Measurements from ENCODE around the gene SLC8A3.

SLC8A3 gene

GRCh38 chr14:70173569-70173968 lies 15.2 kb downstream of the SLC8A3 start:
- no peak for DNase-seq (ENCODE audit: low read depth)

- no peak for DNase-seq (ENCODE audit: low read depth)
These were observed 17.0 kb downstream of the SLC8A3 start for GRCh38 chr14:70171726-70172125.

DNA sequence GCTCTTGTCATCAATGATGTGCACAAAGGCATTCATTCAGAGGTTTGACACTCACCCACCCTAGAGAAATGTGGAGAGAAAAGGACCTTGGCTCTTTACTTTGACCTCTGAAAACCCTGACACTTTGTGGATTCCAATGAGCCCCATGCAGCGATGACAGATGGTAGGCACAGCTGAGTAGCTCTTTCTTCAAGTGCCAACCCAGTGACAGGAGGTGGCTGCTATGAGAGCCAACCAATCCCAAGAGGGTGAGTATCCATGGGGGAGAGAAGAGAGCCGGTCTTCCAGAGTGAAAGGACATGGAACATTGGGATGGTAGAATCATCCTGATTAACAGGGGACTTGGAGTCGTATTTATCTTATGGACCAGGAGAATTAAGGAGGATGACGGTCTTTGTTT lies 17.8 kb downstream of the SLC8A3 start:
- DNase-seq (ENCODE audit: low read depth): no peak

- no peak for DNase-seq (ENCODE audit: low read depth)
These were observed 20.3 kb downstream of the SLC8A3 start for GRCh38 chr14:70168406-70168805.

- DNase-seq (ENCODE audit: low read depth): no peak
These were observed 22.1 kb downstream of the SLC8A3 start for GRCh38 chr14:70166530-70167203.

DNA sequence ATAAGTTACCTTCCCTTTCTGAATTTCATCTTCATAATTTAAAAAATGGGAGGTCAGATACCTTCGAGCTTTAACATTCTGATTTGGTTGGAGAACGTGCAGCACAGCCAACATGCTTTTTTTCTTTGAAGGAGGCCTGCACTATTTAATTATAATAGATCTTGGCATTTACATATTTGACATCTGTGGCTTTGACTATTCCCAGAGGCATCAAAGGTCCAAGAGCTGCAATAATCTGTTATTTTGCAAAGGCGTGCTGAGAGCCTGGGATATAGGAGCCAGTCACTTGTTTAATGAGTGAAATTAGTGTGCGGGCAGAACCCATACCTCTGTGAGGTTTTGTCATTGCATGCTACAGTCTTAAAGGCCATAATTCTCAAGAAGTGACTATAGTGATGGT lies 26.4 kb downstream of the SLC8A3 start:
- DNase-seq (ENCODE audit: low read depth): no peak

DNA sequence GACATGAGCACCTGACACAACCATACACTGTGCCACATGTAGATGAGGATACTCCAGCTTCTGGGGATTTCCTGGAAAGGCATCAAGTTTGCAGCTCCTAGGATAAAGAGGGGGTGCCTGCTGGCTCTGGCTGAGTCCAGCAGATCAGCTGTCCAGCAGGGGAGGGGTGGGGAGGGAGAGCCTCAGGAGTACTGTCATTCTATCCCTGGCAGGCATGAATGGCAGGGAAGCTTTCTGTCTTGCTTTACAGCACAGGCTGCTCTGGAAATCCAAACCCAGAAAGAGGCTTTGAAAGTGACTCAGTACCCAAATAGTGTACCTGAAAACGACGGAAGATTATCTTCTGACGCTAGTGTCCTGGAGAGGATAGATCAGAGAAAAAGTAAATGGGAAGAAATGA lies 32.2 kb downstream of the SLC8A3 start:
- DNase-seq (ENCODE audit: low read depth): no peak

DNA sequence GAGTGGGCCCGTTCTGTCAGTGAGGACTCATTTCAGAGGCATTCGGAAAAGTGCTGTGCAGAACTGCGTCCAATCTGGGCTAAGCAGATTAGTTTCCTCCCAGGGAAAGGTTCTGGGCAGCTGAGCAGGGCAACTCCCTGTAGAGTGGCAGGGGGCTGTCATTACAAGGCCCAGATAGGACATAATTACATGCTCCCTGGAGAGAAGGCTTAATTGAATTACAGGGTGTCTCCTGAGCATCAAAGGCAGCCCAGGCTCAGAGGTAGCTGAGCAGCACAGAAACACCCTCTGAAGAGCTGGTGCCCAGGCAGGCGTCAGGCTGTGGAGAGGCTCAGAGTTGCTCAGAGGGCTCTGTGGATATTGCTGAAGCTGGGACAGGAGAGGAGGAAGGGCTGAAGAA lies 36.0 kb downstream of the SLC8A3 start:
- no peak for DNase-seq (ENCODE audit: low read depth)

GRCh38 chr14:70152081-70152480 lies 36.7 kb downstream of the SLC8A3 start:
- no peak for DNase-seq (ENCODE audit: low read depth)

DNA sequence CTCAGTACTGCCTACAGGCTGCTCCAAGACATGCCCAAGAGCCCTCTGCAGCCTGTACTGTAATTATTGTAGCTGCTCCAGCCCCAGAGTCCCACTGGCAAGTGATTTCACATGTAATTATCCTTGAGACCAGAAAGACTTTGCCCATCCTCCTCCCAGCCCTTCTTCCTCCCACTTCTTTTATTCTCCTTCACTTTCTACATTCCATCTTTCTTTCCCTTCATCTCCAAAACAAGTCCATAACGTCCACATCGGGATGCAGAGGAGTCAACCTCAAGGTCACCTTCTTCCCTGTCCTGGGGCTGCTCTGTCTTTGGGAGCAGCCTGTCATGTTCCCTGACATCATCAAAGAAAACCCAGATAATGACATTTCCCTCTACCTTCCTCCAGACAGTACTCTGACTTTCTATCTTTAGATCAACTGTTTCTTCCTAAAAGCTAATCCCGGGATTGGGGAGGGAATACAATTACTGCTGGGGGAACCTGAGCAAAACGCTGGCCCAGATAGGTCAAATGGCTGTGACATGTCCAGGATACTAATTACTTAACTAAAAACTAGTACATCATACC lies 39.1 kb downstream of the SLC8A3 start:
- no peak for DNase-seq (ENCODE audit: low read depth)

DNA sequence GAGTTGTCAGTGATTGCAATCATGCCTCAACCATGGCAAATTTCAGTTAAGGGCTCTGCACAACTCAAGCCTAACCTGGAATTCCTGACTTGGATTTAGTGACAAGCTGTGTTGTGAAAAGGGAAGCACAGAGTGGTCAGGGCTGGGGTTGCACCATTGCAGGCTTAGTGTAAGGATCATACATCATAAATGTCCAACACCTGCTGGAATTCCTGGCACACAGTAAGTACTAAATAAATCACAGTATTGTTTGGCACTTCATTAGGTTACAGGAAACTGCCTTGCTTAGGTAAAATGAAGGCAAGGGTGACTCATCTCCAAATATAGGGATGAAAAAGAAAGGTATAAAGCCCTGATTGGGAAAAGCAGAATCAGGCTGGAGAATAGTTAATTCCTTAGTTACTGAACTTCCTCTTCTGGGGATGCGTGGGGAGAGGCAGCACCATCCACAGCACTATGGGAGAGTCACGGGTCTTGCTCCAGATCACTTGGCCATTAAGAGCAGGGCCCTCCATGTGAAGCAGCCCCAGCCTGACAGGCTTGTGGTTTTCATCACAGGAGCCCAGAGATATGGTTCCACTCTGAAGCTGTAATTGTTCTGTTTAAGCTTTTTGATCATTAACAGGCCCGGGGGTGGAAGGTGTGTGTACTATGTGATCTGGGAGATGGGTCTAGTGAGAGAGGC lies 39.7 kb downstream of the SLC8A3 start:
- DNase-seq (ENCODE audit: low read depth): no peak

GRCh38 chr14:70148351-70148750 lies 40.4 kb downstream of the SLC8A3 start:
- DNase-seq (ENCODE audit: low read depth): no peak

DNA sequence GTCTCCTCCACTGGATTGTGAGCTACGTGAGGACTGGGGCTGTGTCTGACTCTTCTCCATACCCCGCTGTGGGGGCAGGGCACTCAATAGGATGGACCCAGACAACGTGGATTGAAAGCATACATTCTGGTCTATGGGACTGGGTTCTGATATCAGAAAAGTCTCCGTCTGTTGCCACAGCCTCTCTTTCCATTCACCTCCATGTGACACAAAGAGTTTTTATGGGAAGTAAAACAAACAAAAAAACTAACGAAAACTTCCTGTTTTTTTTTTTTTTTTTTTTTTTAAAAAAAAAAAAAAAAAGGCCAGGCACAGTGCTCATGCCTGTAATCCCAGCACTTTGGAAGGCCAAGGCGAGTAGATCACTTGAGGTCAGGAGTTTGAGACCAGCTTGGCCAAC lies 44.7 kb downstream of the SLC8A3 start:
- DNase-seq (ENCODE audit: low read depth): no peak

DNA sequence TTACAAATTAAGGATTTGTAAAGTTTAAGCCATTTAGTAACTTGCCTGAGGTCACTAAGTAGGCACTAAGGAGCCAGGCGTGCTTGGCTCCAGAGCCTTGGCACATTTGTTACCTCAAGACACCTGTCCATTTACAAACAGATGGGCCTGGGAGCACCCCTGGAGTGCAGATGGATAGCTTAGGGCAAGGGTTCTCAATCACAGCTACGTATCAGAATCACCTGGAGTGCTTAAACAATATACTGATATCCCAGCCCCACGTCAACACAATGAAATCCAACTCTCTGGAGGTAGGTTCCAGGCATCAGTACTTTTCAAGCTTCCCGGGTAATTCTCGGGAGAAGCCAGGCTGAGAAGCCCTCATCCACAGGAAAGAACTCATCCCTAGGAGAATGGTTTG lies 45.4 kb downstream of the SLC8A3 start:
- no peak for DNase-seq (ENCODE audit: low read depth)

GRCh38 chr14:70140614-70141013 lies 48.1 kb downstream of the SLC8A3 start:
- DNase-seq (ENCODE audit: low read depth): no peak

DNA sequence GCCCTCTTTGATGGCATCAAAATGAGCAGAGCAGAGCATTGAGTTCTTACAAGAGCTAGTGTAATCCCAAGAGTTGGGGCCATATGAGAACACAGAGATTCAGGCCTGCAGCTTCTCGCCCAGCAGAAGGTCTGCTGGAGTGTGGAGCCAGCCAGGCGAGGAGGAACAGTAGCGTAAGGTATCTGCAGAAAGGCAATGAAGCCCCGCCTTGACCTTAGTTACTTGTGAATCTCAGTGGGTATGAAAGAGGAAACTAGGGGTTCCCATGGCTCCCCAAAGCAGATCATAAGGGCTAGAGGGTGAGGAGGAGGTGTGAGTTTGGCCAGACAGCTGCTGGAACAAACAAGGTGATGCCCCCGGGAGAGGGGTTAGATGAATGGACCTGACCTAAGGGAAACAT lies 49.4 kb downstream of the SLC8A3 start:
- no peak for DNase-seq (ENCODE audit: low read depth)

DNA sequence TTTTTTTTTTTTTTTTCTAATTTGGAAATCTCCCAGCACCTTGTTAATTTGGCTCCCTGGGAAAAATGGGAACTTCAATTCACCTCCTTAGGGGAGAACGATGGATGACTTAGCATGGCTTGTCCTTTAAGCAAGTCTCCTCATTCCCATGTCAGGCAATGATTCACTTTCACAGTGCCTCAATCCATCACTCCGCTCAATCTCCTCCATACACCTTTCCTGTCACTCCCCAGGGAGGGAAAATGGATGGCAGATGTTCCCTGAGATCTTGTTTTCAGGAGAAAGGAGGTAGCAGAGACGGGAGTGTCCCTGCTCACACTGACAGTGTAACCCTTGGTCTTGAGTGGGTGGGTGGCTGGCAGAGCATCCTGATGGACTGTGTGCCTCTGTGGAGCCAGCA lies 51.0 kb downstream of the SLC8A3 start:
- no peak for DNase-seq (ENCODE audit: low read depth)

DNA sequence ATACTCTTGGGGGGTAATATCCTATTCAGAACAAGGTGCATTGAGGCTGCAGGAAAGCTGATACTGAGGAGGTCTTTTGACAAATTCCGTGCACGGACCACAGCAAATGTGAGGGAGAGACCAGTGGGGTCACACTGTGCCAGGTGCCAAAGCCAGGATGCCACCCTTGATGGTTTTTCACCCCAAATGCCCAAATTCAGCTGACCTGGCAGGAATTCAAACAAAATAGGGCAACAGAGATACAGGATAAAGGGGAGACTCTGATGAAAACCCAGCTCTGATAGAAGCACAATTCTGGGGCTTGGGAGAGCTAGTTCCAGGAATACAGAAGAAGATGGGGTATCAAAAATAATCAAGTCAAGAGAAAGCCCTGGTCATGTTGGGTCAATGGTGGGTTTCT lies 55.3 kb downstream of the SLC8A3 start:
- DNase-seq (ENCODE audit: low read depth): no peak

GRCh38 chr14:70130482-70130881 lies 58.3 kb downstream of the SLC8A3 start:
- no peak for DNase-seq (ENCODE audit: low read depth)

GRCh38 chr14:70127186-70127585 lies 61.6 kb downstream of the SLC8A3 start:
- DNase-seq (ENCODE audit: low read depth): no peak

- DNase-seq (ENCODE audit: low read depth): no peak
These were observed 65.0 kb downstream of the SLC8A3 start for GRCh38 chr14:70123796-70124195.

DNA sequence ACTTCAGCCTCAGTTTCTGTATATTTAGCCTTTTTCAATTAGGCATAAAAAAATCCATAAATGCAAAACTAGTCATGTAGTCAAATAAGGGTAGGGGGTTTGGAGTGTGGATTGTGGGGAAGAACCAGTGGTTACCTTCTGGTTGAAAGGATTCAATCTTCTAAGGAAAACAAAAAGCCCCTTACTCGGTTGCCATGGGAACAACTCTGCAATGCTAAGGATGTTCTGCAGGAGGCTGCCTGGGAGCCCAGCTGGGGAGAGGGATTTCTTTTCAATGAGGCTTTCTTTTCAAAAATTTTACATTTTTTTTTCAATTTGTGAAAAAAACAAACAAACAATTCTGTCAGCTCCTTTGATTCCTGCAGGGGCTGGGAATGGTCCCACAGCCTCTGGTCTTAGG lies 67.2 kb downstream of the SLC8A3 start:
- no peak for DNase-seq (ENCODE audit: low read depth)

GRCh38 chr14:70118064-70118463 lies 70.7 kb downstream of the SLC8A3 start:
- DNase-seq (ENCODE audit: low read depth): no peak

- no peak for DNase-seq (ENCODE audit: low read depth)
These were observed 72.5 kb downstream of the SLC8A3 start for GRCh38 chr14:70116278-70116677.
